HG03045 (cell line): ENCODE measurements around the gene RNF4.
A peak's percentile ranks its signal among the peaks of the same experiment; 100 is the strongest.

Experiments used
- ATAC-seq: cut with Tn5 transposase; IDR thresholded peaks from one replicate; pipeline ENCODE4 v1.9.1; 2021; ENCODE audit warnings: mild to moderate bottlenecking, moderate library complexity; ENCODE audit not compliant: unreplicated experiment

RNF4 gene

GRCh38 chr4:2437475-2438215, 31.3 kb upstream of the RNF4 start:
- ATAC-seq = no peak

- no peak for ATAC-seq
Measured at GRCh38 chr4:2438822-2439718, 29.8 kb upstream of the RNF4 start.

- ATAC-seq = peak; percentile 81
Measured at GRCh38 chr4:2441393-2442174, 27.3 kb upstream of the RNF4 start.

- no peak for ATAC-seq
Measured at GRCh38 chr4:2442175-2442993, 26.5 kb upstream of the RNF4 start.

- ATAC-seq = no peak
Measured at GRCh38 chr4:2443061-2443730, 25.7 kb upstream of the RNF4 start.

- ATAC-seq = no peak
Measured at GRCh38 chr4:2443956-2444740, 24.8 kb upstream of the RNF4 start.

- no peak for ATAC-seq
Measured at GRCh38 chr4:2445130-2445529, 23.8 kb upstream of the RNF4 start.

- no peak for ATAC-seq
Measured at GRCh38 chr4:2445571-2445970, 23.3 kb upstream of the RNF4 start.

GRCh38 chr4:2446656-2447564, 22.0 kb upstream of the RNF4 start:
- no peak for ATAC-seq

GRCh38 chr4:2448589-2448988, 20.3 kb upstream of the RNF4 start:
- ATAC-seq = no peak

GRCh38 chr4:2449051-2449450, 19.9 kb upstream of the RNF4 start:
- no peak for ATAC-seq

- no peak for ATAC-seq
Measured at GRCh38 chr4:2449511-2450392, 19.2 kb upstream of the RNF4 start.

- no peak for ATAC-seq
Measured at GRCh38 chr4:2450394-2451035, 18.4 kb upstream of the RNF4 start.

- no peak for ATAC-seq
Measured at GRCh38 chr4:2451036-2451520, 17.8 kb upstream of the RNF4 start.

GRCh38 chr4:2451821-2452785, 16.8 kb upstream of the RNF4 start:
- ATAC-seq = no peak
